ENCODE measurements around the gene RFT1.

The RFT1 gene

DNA sequence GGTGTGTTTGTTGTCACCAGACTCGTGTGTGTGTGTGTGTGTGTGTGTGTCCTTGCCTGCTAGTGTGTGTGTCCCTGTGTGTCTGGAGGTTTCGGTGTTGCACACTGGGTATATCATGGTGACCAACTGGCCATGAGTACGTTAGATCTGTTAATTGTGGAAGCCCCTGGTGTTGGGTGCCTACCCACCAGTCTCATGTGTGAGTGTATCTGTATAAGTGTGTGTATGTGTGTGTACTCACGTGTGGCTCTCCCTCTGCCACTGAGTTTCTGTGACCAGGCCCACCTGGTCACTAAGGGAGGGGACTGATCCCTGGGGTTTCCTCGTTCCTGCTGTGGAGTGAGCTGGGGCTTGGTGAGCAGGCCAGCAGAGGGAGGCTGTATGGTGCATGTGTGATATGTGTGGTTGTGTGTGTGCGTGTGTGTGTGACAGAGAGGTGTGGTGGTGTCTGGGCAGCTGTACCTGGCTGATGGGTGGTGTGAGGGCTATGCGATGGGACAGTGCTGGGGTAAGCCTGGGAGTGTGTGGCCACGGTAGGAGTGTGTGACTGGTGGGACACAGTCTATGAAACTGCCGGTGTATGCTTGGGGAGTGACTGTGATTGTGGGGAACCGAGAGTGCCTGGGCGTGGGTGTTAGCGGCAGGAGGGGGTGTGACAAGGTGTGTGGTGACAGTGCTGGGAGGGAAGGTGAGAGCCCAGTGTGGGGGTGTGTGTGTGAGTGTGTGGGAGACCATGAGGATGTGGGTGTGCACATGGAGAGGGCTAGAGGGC lies 32.6 kb upstream of the RFT1 start:
- DNase-seq (ENCODE audit: extremely low spot score) = no peak
- ChIA-PET CTCF (interaction anchor here (2.0 kb wide), 1 partner anchor 34 kb away, joined by 6 read pairs; no protein-coding TSS in a partner anchor), POLR2A (no interaction called here)
- no peak for TF ChIP-seq NFRKB (IDR thresholded peaks at IDR 0.05)
- no peak for TF ChIP-seq BHLHE40 (IDR thresholded peaks at IDR 0.05; ENCODE audit: borderline replicate concordance)
- TF ChIP-seq CTBP1 (IDR thresholded peaks at IDR 0.05; ENCODE audit: borderline replicate concordance) = no peak

DNA sequence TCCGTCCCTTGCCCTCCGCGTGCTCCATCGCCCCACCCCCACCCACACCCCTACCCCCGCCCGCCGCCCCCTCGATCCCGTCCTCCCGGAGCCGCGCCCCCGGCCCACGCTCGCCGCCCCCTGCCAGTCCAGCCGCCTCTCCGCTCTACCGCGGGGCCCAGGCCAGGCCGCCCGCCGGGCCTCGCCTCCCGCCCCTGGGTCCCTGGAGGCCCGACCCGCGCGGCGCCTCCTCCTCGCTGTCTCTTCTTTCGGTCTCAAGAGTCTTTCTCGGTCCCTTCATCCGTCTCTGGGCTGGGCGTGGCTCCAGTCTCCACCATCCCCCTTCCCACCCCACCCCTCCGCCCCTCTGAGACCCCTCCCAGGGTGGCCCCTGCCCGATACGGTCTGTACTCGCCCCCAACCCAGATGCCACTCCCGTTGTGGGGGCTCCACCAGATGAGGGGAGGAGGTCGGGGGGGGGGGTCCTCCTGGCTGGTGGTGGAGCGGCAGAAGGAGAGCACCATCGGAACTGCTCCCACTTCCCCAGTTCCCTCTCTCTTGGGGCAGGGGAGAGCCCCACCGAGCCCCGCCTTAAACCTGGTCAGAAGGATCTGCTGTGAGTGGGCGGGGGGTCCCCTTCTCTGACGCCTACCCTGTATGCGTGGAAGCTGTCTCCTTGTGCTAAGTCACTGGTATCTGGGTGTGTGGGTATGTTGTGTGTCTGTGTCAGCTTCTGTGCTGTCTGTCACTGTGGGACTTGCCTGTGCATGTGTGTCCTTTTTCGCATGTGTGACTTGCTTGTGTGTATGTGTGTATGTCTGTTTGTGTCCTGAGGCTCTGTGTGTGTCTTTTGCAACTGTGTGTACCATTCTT lies 31.8 kb upstream of the RFT1 start:
- ChIA-PET POLR2A (no interaction called here), CTCF (interaction anchor here (2.0 kb wide), 1 partner anchor 34 kb away, joined by 6 read pairs; no protein-coding TSS in a partner anchor)
- TF ChIP-seq BHLHE40 (IDR thresholded peaks at IDR 0.05; ENCODE audit: borderline replicate concordance) = no peak
- DNase-seq (ENCODE audit: extremely low spot score) = peak; percentile 63

DNA sequence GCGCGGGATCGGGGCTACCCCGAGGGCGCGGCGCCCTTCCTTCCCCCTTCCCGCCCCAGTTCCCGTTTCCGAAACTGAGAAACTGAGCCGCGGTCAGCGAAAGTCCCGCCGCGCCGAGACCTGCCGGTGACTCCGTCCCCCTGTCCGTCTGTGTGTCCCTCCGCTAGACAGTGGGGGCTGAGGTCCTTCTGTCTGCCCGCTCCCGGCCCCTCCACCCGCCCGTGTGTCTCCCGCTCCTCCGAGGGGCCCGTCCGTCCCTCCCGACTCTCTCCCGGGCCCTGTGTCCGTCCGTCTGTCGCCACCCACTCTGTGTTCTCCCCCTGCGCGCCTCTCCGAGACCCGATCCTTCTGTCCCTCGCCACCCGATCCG lies 31.2 kb upstream of the RFT1 start:
- CTCF ChIA-PET = interaction anchor here (0.6 kb wide), 1 partner anchor 20 kb away, joined by 3 read pairs; no protein-coding TSS in a partner anchor
- POLR2A ChIA-PET = interaction anchor here (1.2 to 1.4 kb wide), 4 partner anchors 8 to 32 kb away, joined by 3 to 5 read pairs (median 4); no protein-coding TSS in a partner anchor
- peak; percentile 43 for DNase-seq (ENCODE audit: extremely low spot score)
- no peak for TF ChIP-seq L3MBTL2 (conservative IDR thresholded peaks at IDR 0.05)
- no peak for TF ChIP-seq ELF4 (IDR thresholded peaks at IDR 0.05)
- no peak for TF ChIP-seq HDGF (IDR thresholded peaks at IDR 0.05; ENCODE audit: borderline replicate concordance)
- no peak for TF ChIP-seq NFRKB (IDR thresholded peaks at IDR 0.05)
- no peak for TF ChIP-seq FOXM1 (IDR thresholded peaks at IDR 0.05; ENCODE audit: borderline replicate concordance)
- no peak for TF ChIP-seq CTBP1 (IDR thresholded peaks at IDR 0.05; ENCODE audit: borderline replicate concordance)
- no peak for TF ChIP-seq FOXK2 (IDR thresholded peaks at IDR 0.05)
- no peak for TF ChIP-seq SP1 (IDR thresholded peaks at IDR 0.05)
- TF ChIP-seq FOXA1 (IDR thresholded peaks at IDR 0.05) = no peak
- TF ChIP-seq BHLHE40 (IDR thresholded peaks at IDR 0.05; ENCODE audit: borderline replicate concordance) = no peak
- TF ChIP-seq ZNF384 (IDR thresholded peaks at IDR 0.05) = no peak
- TF ChIP-seq, protein P1, sequence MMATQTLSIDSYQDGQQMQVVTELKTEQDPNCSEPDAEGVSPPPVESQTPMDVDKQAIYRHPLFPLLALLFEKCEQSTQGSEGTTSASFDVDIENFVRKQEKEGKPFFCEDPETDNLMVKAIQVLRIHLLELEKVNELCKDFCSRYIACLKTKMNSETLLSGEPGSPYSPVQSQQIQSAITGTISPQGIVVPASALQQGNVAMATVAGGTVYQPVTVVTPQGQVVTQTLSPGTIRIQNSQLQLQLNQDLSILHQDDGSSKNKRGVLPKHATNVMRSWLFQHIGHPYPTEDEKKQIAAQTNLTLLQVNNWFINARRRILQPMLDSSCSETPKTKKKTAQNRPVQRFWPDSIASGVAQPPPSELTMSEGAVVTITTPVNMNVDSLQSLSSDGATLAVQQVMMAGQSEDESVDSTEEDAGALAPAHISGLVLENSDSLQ (IDR thresholded peaks at IDR 0.05) = no peak
- TF ChIP-seq TARDBP (IDR thresholded peaks at IDR 0.05) = no peak
- no peak for TF ChIP-seq ARNT (IDR thresholded peaks at IDR 0.05)
- TF ChIP-seq SUZ12 (IDR thresholded peaks at IDR 0.05) = no peak
- no peak for TF ChIP-seq LEF1 (IDR thresholded peaks at IDR 0.05; ENCODE audit: borderline replicate concordance)

DNA sequence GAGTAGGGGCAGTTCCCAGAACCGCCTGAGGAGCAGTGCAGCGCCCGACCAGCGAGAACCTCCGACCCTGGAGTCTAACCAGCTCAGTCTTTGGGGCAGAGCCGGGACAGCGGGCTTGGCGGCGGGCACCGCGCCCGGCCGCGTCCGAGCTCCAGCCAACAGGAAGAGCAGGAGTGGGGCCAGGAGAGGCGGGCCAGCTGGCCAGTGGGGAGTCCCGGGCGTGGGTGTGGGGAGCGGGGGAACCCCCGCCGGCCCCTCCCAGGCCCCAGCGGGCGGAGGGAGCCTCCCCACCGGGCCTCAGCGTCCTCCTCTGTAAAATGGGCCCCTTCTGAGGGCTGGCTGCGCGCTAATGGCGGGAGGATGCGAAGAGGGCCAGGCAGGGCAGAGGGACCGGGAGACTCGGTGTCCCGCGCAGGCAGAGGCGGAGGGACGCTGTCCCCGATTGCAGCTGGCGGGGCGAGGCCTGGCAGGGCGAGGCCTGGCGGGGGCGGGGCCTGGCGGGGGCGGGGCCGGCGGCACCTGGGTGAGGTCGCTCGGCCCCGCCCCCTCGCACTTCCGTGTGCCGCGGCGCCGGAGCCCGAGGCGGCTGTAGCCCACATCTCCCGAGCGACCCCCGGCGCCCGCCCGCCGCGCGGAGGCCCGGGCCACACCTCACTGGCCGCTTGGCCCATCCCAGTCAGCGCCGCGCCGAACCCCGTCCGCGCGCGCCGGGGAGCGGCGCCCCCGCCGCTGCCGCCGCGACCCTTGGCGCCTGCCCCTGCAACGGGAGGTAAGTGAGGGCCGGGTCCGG lies 30.6 kb upstream of the RFT1 start, which contains the start of gene PRKCD:
Gene PRKCD (plus strand): TSS at position 550 of the 790 bp plus-strand sequence. CDS start 17,214 bp downstream, outside the sequence.
- CTCF ChIA-PET = interaction anchor here (0.6 to 1.1 kb wide), 2 partner anchors 20 to 36 kb away, joined by 3 read pairs; no protein-coding TSS in a partner anchor
- POLR2A ChIA-PET = interaction anchor here (0.7 to 1.4 kb wide), 6 partner anchors 8 to 35 kb away, joined by 3 to 5 read pairs (median 4); no protein-coding TSS in a partner anchor
- TF ChIP-seq SP1 (IDR thresholded peaks at IDR 0.05) (no peak), CTBP1 (IDR thresholded peaks at IDR 0.05; ENCODE audit: borderline replicate concordance) (no peak), ARNT (IDR thresholded peaks at IDR 0.05) (no peak), TARDBP (IDR thresholded peaks at IDR 0.05) (no peak), L3MBTL2 (conservative IDR thresholded peaks at IDR 0.05) (no peak), LEF1 (IDR thresholded peaks at IDR 0.05; ENCODE audit: borderline replicate concordance) (no peak), NFRKB (IDR thresholded peaks at IDR 0.05) (no peak), BHLHE40 (IDR thresholded peaks at IDR 0.05; ENCODE audit: borderline replicate concordance) (no peak), ELF4 (IDR thresholded peaks at IDR 0.05) (no peak), FOXA1 (IDR thresholded peaks at IDR 0.05) (no peak), FOXK2 (IDR thresholded peaks at IDR 0.05) (no peak), ZNF384 (IDR thresholded peaks at IDR 0.05) (no peak), SUZ12 (IDR thresholded peaks at IDR 0.05) (no peak)

DNA sequence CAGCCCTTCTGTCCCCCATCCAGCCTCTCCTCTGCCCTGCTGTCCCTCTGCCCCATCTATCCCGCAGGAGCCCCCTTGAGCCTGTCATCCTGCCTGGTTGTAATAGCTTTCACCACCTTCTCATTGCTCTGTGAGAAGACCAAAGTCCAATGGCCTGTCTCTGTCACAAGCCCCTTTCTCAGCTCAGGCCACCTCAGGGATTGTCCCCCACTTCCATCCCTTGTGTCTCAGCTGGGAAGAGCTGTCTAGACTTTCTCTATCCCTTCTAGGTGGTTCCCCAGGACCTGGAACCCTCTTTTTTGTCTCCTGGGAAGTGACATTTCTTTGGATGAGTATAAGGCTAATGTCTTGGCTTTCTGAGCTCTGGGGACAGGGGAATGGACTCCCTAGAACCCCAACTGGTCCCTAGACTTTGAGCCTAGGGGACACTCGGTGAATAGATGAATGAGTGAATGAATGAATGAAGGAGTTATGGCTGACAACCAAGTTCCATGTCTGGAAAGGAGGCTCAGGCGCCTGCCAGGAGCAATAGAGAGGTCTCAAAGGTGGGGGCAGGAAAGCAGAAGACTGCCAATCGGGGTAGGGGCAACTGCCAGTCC lies 29.9 kb upstream of the RFT1 start:
- DNase-seq (ENCODE audit: extremely low spot score) = no peak
- TF ChIP-seq TARDBP (IDR thresholded peaks at IDR 0.05) (no peak), CTBP1 (IDR thresholded peaks at IDR 0.05; ENCODE audit: borderline replicate concordance) (no peak), ARNT (IDR thresholded peaks at IDR 0.05) (no peak), FOXK2 (IDR thresholded peaks at IDR 0.05) (no peak), BHLHE40 (IDR thresholded peaks at IDR 0.05; ENCODE audit: borderline replicate concordance) (no peak), NFRKB (IDR thresholded peaks at IDR 0.05) (no peak), L3MBTL2 (conservative IDR thresholded peaks at IDR 0.05) (no peak), ELF4 (IDR thresholded peaks at IDR 0.05) (no peak), SP1 (IDR thresholded peaks at IDR 0.05) (no peak), FOXA1 (IDR thresholded peaks at IDR 0.05) (no peak), SUZ12 (IDR thresholded peaks at IDR 0.05) (no peak), LEF1 (IDR thresholded peaks at IDR 0.05; ENCODE audit: borderline replicate concordance) (no peak), ZNF384 (IDR thresholded peaks at IDR 0.05) (no peak), HDGF (IDR thresholded peaks at IDR 0.05; ENCODE audit: borderline replicate concordance) (no peak), FOXM1 (IDR thresholded peaks at IDR 0.05; ENCODE audit: borderline replicate concordance) (no peak)
- TF ChIP-seq, protein P1 (IDR thresholded peaks at IDR 0.05) = no peak
- ChIA-PET CTCF (interaction anchor here (1.1 kb wide), 1 partner anchor 37 kb away, joined by 3 read pairs; no protein-coding TSS in a partner anchor), POLR2A (interaction anchor here (0.7 to 1.4 kb wide), 6 partner anchors 9 to 36 kb away, joined by 3 to 5 read pairs (median 4); no protein-coding TSS in a partner anchor)

More for the DNA sequence above, 30.6 kb upstream of the RFT1 start, which contains the start of gene PRKCD:
- DNase-seq (ENCODE audit: extremely low spot score) = peak; percentile 94
